Brain pericyte (primary cell): ENCODE data around the gene KHDC4.
"Not testable (repeated sequence)": the region's sequence is repeated elsewhere in the genome, so short reads cannot be mapped to it uniquely, and the experiment has no call there.

ENCODE experiments used
- DNase-seq: peaks from one replicate; pipeline ENCODE4 v3.0.0-alpha.2; 2012; ENCODE audit warnings: low read depth, low spot score

Gene KHDC4

GRCh38 chr1:155940993-155941844, 7.0 kb upstream of the KHDC4 start, which contains the start of gene RXFP4:
RXFP4 (plus strand) TSS chr1:155941638; CDS start chr1:155941710, 72 bp downstream.
- no peak for DNase-seq

- no peak for DNase-seq
These were observed 6.3 kb upstream of the KHDC4 start for GRCh38 chr1:155940482-155940992.

- no peak for DNase-seq
These were observed 4.0 kb upstream of the KHDC4 start for GRCh38 chr1:155938220-155938627.

GRCh38 chr1:155934936-155935590, 850 bp upstream of the KHDC4 start:
- no peak for DNase-seq

- no peak for DNase-seq
These were observed 569 bp downstream of the KHDC4 start for GRCh38 chr1:155933591-155934096.

GRCh38 chr1:155932487-155932886, 1.7 kb downstream of the KHDC4 start:
- DNase-seq: no peak

- no peak for DNase-seq
These were observed 2.1 kb downstream of the KHDC4 start for GRCh38 chr1:155932081-155932480.

- no peak for DNase-seq
These were observed 2.7 kb downstream of the KHDC4 start for GRCh38 chr1:155931332-155932038.

- DNase-seq: not testable (repeated sequence)
These were observed 3.5 kb downstream of the KHDC4 start for GRCh38 chr1:155930725-155931124.

GRCh38 chr1:155929057-155929456, 5.2 kb downstream of the KHDC4 start:
- no peak for DNase-seq

GRCh38 chr1:155925506-155925905, 8.7 kb downstream of the KHDC4 start:
- DNase-seq: no peak

- DNase-seq: no peak
These were observed 13.5 kb downstream of the KHDC4 start for GRCh38 chr1:155920717-155921116.

- DNase-seq: no peak
These were observed 14.4 kb downstream of the KHDC4 start for GRCh38 chr1:155919801-155920200.

- no peak for DNase-seq
These were observed 15.6 kb downstream of the KHDC4 start for GRCh38 chr1:155918660-155919059.

- no peak for DNase-seq
These were observed 20.1 kb downstream of the KHDC4 start for GRCh38 chr1:155913969-155914757.

- DNase-seq: no peak
These were observed 22.1 kb downstream of the KHDC4 start for GRCh38 chr1:155912056-155912536.

GRCh38 chr1:155911156-155912055, 22.8 kb downstream of the KHDC4 start, which contains the start of gene RIT1:
RIT1 (minus strand) TSS chr1:155911349; CDS start chr1:155910761, 588 bp downstream.
- no peak for DNase-seq

GRCh38 chr1:155910621-155911121, 23.5 kb downstream of the KHDC4 start:
- no peak for DNase-seq

- no peak for DNase-seq
These were observed 24.3 kb downstream of the KHDC4 start for GRCh38 chr1:155909894-155910293.
